HG02981 (cell line): Measurements from ENCODE around the gene ZC3H18.

Experiments used
- ATAC-seq: cut with Tn5 transposase; IDR thresholded peaks from one replicate; pipeline ENCODE4 v1.9.1; 2021; ENCODE audit warnings: mild to moderate bottlenecking, moderate library complexity; ENCODE audit not compliant: unreplicated experiment

ZC3H18 gene

DNA sequence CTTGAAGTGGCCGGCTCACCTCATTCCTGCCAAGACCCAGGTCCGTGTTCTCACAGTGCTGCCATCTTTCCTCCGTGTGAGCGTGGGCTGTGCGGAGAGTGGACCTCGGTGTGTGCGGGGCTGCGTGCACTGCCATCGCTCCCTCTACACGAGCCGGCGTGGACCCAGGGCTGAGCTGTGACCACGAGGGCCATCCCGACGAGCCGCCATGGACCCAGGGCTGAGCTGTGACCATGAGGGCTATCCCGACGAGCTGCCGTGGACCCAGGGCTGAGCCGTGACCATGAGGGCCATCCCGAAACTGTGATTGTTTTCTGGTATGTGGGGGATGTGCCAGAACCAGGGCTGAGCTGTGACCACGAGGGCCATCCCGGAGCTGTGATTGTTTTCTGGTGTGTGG lies 101.6 kb downstream of the ZC3H18 start:
- no peak for ATAC-seq

DNA sequence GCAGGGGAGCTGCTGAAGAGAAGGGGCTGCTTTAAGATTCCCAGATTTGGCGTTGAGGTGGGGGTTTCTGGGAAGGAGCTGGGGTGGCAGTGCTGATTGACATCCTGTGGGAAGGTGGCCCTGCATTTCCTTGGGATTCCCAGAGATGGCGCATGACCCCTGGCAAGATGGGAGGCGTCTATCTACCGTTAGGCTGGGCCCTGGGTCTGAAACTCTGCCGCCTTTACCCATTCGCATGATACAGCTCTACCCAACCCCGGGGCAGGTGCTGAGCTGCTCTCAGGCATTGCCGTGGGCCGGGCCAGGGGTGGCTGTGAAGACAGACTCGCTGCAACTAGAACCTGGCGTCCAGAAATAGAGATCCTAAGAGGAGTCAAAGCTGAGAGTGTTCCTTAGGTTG lies 102.6 kb downstream of the ZC3H18 start:
- ATAC-seq = no peak

DNA sequence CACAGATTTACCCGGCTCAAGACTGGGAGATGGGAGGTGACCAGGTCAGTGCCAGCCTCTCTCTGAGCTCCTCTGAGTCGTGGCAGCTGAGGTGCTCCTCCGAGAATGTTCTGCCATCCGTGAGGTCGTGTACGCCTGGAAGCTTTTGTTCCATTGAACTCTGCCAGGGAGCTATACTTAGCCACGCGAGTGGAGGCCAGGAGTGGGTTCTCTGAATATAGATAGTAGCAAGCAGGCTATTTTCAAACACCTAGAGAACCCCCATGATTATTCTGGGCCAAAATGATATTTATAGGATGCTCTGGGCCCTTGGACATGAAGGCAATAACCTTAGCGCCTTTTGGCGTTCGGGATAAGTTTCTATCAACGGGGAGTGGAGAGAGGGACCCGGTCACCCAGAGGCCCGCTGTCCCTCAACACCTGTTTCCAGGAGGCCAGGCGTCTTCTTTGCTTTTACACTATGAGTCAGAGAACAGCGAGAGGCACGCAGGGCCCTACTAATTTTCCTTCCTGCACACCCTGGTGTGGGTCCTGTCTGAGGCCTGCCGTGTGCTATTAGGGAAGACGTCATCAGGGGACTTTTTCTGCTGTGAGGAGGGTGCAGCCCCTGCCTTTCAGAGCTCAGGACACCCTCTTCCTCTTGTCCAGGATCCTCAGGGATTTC lies 103.6 kb downstream of the ZC3H18 start:
- no peak for ATAC-seq

DNA sequence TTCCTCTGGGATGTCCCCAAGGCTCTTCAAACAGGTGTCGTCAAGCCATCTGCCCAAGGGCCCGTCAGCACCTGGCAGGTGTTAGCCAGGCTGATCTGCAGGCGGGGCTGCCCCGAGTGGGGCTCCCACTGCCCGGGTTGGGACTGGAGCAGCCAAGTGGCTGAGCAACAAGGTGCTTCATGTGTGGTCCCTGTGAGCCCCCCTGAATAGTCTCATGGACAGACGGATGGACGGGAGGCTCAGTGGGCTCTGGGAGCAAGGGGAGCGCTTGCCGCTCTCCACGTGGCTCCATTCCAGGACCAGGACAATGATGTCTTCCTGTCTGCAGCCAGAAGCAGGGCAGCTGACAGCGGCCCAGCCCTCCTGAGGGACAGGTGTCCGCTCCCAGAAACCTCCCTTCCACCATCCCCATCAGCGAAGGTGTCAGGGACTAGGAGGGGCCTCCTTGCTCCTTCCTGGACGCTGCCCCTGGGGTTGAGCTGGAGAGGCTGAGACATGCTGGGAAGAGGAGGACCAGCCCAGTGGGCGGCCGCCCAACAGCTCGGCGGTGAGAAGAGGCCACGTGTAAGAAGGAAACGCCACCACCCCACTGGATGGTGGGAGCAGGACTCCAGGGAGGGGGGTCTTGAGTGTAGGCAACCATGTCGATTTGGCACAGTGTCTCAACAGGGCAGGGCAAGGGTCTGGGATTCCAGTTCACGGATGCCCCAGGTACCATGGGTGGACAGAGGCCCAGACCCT lies 106.5 kb downstream of the ZC3H18 start:
- no peak for ATAC-seq

DNA sequence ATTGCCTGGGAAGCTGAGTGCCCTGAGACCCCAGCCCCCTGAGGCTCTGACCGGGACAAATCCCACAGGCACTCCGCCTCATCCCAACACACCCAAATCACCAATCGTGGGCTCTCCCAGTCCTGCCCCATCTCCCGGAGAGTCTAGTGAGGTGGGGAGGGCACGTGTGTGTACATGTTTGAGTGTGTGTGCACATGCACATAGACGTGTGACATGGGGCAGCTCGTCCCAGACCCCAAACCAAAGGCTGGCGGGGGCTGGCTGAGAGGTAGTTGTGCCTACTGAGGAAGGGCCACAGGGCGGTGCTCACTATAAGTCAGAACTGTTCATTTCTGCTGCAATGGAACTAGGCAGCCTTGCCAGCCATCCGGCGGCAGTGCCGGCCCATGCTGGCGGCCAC lies 107.5 kb downstream of the ZC3H18 start:
- no peak for ATAC-seq

DNA sequence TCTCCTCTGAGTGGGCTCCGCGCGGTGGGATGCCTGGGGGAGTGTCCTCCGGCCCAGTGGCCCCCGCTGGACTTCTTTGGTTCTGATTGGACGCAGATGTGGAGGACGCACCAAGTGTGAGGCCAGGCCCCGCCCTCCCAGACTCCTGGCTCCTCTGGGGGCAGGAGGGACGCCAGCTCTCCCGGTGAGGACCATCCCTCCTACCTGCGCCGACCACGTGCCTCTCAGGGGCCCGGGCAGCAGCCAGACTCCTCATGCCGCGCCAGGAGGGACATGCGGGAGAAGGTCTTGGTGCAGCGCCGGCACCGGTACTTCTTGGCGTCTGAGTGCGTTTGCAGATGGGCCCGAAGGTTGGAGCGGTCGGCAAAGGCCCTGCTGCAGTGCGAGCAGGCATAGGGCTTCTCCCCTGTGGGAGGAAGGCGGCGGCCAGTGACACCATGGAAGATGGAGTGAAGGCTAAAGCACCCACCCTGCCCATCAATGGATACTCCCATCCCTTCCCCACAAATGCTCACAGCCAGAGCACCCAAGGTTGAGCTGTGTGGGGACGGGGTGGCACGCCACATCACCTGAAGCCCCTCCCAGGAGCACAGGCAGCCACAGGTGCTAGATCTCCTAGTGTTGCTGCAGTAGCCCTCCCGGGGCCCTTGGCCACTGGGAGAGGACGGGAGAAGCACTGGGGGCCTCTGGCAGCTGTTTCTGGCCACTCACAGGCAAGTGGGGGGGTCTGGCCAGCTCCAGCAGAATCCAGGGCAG lies 108.2 kb downstream of the ZC3H18 start:
- no peak for ATAC-seq

DNA sequence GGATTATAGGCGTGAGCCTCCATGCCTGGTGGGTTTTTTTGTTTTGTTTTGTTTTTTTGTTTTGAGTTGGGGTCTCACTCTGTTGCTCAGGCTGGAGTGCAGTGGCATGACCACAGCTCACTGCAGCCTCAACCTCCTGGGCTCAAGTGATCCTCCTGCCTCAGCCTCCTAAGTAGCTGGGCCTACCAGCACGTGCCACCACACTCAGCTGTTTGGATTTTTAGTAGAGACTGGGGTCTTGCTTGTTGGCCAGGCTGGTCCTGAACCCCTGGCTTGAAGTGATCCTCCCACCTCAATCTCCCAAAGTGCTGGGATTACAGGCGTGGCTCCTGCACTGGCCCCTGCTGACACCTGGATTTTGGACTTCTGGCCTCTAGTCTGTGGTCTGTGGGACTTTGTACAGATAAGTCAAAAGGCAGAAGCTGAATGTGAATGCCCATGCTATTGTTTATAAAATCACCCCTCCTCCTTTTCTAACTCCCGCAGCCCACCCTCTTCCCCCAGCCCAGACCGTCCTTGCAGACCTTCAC lies 110.4 kb downstream of the ZC3H18 start:
- no peak for ATAC-seq

DNA sequence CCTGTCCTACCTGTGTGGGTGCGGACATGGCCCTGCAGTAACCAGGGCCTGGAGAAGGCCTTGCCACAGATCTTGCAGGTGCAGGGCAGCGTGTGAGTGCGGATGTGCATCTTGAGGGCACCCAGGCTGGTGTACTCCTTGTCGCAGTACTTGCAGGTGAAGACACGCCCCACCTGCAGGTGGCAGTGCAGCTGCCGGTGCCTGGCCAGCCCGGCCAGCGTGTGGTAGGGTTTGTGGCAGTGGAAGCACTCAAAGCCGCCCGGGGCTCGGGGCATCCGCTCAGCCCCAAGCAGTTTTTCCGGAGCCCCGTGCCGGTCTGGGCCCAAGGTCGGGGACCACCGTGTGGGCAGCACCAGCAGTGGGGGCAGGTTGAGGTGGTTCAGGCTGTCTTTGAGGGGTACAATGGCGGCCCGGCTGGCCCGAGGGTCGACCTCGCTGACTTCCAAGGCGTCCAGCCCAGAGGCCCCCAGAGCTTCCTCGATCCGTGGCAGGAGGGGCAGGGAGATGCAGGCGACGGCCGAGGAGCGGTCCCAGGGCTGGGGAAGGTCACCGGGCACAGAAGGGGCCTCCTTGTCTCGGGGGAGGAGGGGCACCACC lies 111.0 kb downstream of the ZC3H18 start:
- peak; percentile 5 for ATAC-seq
